Heart left ventricle (tissue), 13 donors: Measurements from ENCODE around the gene SLC7A4.

Experiments
- POLR2A ChIP-seq, 2 donors: fragments of 450-650 bp; IDR thresholded peaks; one replicate each; pipeline ENCODE4 v1.6.1; 2017; ENCODE audit warnings: antibody characterized with exemption in 2 of 2, mild to moderate bottlenecking in 2 of 2, moderate library complexity in 2 of 2
- TF ChIP-seq, protein P1 (sequence below), 12 donors: fragments of 200-600 bp; sonication (generic) in 4 of 12; IDR thresholded peaks; one replicate each; pipeline versions ENCODE4 v1.5.0 to v1.8.0; 2018 to 2022; ENCODE audit warnings: antibody characterized with exemption in 12 of 12, mild to moderate bottlenecking in 5 of 12
- donor health status: ischemic (EF 13 %, LVEDD 7.1; RV severe dilation, severe dysfunction).
- donor health status: DM: no; HTN: yes; CAD: no.
- donor health status: DM: no; HTN: no; CAD: no.
- donor health status: ischemic (EF 25% LVEDD 6.9; RV normal size, moderate dysfunction).
- donor health status: ischemic (EF 25% LVEDD 5.7; RV mildly dilated, moderate dysfunction).
- donor health status: ischemic (EF 35%, LVEDD 5.7; RV mildly dilated, moderate dysfunction).
- donor health status: nonischemic (EF 11% LVEDD 7.7; RV severe dilation, severe dysfunction).
- donor health status: DM: yes; HTN: yes; CAD: no.
- donor health status: PGD.
- donor health status: ischemic (EF 29% LVEDD 5.4; RV normal size, mild dysfunction).
- donor health status: nonischemic (EF 23%, LVEDD 6.1; RV moderate dilation, normal function).

- TF ChIP-seq, protein P1, sequence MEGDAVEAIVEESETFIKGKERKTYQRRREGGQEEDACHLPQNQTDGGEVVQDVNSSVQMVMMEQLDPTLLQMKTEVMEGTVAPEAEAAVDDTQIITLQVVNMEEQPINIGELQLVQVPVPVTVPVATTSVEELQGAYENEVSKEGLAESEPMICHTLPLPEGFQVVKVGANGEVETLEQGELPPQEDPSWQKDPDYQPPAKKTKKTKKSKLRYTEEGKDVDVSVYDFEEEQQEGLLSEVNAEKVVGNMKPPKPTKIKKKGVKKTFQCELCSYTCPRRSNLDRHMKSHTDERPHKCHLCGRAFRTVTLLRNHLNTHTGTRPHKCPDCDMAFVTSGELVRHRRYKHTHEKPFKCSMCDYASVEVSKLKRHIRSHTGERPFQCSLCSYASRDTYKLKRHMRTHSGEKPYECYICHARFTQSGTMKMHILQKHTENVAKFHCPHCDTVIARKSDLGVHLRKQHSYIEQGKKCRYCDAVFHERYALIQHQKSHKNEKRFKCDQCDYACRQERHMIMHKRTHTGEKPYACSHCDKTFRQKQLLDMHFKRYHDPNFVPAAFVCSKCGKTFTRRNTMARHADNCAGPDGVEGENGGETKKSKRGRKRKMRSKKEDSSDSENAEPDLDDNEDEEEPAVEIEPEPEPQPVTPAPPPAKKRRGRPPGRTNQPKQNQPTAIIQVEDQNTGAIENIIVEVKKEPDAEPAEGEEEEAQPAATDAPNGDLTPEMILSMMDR (IDR thresholded peaks at IDR 0.05) = no peak
- TF ChIP-seq POLR2A (IDR thresholded peaks at IDR 0.05) = no peak
Measured at GRCh38 chr22:21069375-21069774, 37.0 kb upstream of the SLC7A4 start.
